ENCODE results near the gene GNA12.

- TF ChIP-seq CTCF (conservative IDR thresholded peaks at IDR 0.05; ENCODE audit: low read depth, low read length) (no peak), EZH2 (IDR thresholded peaks at IDR 0.05; ENCODE audit: borderline replicate concordance, low read depth, low read length, poor library complexity, severe bottlenecking) (no peak)
These were observed 125.7 kb downstream of the GNA12 start for GRCh38 chr7:2718296-2718965.

Data from A673 (cell line).